Loucy (cell line): ENCODE data around the gene ZNF12.

Experiments used
- EZH2phosphoT487 ChIP-seq: fragments of 200-600 bp; IDR thresholded peaks from 2 replicates; pipeline ENCODE4 v1.6.1; 2018; ENCODE audit warnings: antibody characterized with exemption, mild to moderate bottlenecking, moderate library complexity, borderline replicate concordance
- TF ChIP-seq, protein P1 (sequence below): fragments of 200-600 bp; sonication (generic); conservative IDR thresholded peaks from 2 replicates; pipeline ENCODE4 v1.5.1; 2014; ENCODE audit warnings: mild to moderate bottlenecking, antibody characterized with exemption, low read length

DNA sequence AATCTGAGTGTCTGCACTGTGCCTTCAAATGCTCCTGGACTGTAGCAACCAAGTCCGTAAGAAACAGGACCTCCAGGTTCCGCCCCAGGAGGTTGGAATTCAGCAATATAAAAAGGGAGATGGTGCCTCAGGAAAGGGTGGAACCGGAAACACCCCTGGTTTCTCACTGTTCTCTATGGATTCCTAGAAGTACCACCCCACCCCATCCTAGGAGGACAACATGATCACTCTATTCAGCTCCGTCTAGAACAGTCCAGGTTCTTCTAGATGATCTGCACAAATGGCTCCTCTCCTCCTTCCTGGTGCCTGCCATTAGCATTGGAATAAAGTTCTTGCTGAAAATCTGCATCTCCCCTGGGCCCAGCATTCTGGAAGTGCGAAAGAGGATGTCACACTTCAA, 7.6 kb upstream of the ZNF12 start:
- TF ChIP-seq, protein P1, sequence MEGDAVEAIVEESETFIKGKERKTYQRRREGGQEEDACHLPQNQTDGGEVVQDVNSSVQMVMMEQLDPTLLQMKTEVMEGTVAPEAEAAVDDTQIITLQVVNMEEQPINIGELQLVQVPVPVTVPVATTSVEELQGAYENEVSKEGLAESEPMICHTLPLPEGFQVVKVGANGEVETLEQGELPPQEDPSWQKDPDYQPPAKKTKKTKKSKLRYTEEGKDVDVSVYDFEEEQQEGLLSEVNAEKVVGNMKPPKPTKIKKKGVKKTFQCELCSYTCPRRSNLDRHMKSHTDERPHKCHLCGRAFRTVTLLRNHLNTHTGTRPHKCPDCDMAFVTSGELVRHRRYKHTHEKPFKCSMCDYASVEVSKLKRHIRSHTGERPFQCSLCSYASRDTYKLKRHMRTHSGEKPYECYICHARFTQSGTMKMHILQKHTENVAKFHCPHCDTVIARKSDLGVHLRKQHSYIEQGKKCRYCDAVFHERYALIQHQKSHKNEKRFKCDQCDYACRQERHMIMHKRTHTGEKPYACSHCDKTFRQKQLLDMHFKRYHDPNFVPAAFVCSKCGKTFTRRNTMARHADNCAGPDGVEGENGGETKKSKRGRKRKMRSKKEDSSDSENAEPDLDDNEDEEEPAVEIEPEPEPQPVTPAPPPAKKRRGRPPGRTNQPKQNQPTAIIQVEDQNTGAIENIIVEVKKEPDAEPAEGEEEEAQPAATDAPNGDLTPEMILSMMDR = no peak
- TF ChIP-seq EZH2phosphoT487 = no peak
